T-helper 1 cell treated with Interleukin-12 subunit alpha and Interleukin-12 subunit beta and Interleukin-4 antibody, amounts not matched to agents 30 μg/mL and 1 μg/mL, for 36 hours (primary cell): Measurements from ENCODE around the gene IDUA.
"Not testable (repeated sequence)": the region's sequence is repeated elsewhere in the genome, so short reads cannot be mapped to it uniquely, and the experiment has no call there.

Experiments
- H3K27ac Mint-ChIP-seq: one replicate; pipeline ENCODE4 v1.8.0; 2021; ENCODE audit warnings: mild to moderate bottlenecking, mixed read lengths
- H3K27me3 Mint-ChIP-seq: one replicate; pipeline ENCODE4 v1.8.0; 2021; ENCODE audit warnings: low read depth, mixed read lengths
- H3K36me3 Mint-ChIP-seq: one replicate; pipeline ENCODE4 v1.8.0; 2021; ENCODE audit warnings: low read depth, mixed read lengths
- H3K4me1 Mint-ChIP-seq: one replicate; pipeline ENCODE4 v1.8.0; 2021; ENCODE audit warnings: low read depth, mixed read lengths
- H3K4me3 Mint-ChIP-seq: one replicate; pipeline ENCODE4 v1.8.0; 2021; ENCODE audit warnings: mild to moderate bottlenecking, moderate library complexity, mixed read lengths
- H3K9me3 Mint-ChIP-seq: one replicate; pipeline ENCODE4 v1.8.0; 2021; ENCODE audit warnings: mixed read lengths

IDUA gene

DNA sequence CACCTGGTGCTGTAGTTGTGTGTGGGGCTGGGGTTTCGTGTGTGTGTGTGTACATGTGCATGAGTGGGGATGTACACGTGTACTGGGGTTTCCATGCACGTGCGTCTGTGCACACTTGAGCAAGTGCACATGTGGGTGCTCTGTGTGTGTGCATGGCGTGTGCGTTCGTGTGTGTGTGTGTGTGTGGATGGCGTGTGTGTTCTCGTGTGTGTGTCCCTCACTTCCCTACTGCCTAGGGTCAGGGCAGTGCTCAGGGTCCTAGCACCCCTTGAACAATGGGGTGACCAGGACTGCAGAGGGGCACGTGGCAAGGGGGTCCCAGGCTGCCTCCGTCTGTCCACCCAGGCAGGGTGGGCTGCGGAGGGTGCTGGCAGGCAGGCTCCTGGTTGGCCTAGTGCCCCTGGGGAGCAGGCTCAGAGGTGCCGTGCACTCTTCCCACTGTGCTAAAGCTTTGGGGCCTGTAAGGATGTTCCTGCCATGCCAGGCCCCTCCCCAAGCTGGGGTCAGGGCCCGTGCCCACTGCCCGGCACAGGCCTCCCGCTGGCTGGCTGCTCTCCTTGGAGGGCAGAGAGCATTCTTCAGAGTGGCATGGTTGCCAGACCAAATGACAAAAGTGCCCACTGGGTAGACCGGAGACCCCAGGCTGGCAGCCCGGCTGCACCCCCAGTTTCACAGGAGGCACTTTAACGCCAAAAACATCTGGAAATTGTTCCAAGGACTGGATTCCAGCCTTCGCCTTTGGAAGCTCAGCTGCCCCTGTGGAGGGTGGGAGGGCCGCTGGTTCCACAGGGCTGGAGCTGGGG, 53.7 kb downstream of the IDUA start:
- Mint-ChIP-seq H3K4me1 (no peaks in the 10 kb centered on the region), H3K36me3 (no peaks in the 10 kb centered on the region), H3K9me3 (no peaks in the 10 kb centered on the region), H3K4me3 (no peak overlapping the region), H3K27ac (no peak overlapping the region), H3K27me3 (peaks cover 4% of the 10 kb centered on the region)

DNA sequence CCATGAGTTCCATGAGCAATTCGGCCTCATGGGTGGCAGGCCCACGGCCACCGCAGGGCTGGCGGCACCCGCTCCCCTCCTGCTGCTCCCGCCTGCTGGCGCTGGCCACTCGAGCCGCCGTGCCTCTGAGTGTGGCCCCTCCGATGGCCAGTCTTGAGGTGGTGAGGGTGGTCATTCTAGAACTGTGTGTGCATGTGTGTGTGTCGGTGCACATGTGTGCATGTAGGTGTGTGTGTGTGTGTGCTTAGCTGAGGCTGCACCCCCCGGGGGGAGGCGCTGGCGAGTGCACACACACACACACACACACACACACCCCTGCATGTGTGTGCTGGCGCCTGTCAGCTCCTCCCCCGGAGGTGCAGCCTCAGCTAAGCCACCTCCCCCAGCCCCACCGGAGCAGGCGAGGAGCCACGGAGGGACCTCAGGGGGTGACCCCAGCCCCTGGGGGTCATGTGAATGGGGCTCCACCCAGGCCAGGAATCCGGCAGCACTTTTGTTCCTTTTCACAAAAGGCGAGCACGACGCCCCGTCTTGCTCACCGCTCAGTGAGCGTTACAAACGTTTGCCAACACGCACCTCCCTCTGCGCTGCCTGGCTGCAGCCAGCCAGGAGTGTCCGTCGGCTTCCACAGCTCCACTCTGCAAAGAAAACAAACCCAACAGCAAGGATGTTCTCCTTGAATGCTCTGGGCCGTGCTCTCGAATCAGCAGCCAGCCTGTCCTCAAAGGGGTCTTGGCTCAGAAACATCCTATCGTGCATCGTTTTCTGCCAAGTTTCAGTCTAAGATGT, 54.5 kb downstream of the IDUA start:
- Mint-ChIP-seq H3K27ac (no peak overlapping the region), H3K4me1 (no peaks in the 10 kb centered on the region), H3K36me3 (no peaks in the 10 kb centered on the region), H3K9me3 (no peaks in the 10 kb centered on the region), H3K4me3 (no peak overlapping the region), H3K27me3 (peaks cover 5% of the 10 kb centered on the region)

GRCh38 chr4:1041936-1042330, 55.1 kb downstream of the IDUA start:
- Mint-ChIP-seq H3K27ac (no peak overlapping the region), H3K9me3 (no peaks in the 10 kb centered on the region), H3K4me3 (no peak overlapping the region), H3K27me3 (peaks cover 8% of the 10 kb centered on the region), H3K36me3 (no peaks in the 10 kb centered on the region), H3K4me1 (peaks cover 2% of the 10 kb centered on the region)

GRCh38 chr4:1042352-1043055, 55.7 kb downstream of the IDUA start:
- H3K9me3 Mint-ChIP-seq = no peaks in the 10 kb centered on the region
- no peak overlapping the region for H3K27ac Mint-ChIP-seq
- peaks cover 12% of the 10 kb centered on the region for H3K27me3 Mint-ChIP-seq
- no peaks in the 10 kb centered on the region for H3K36me3 Mint-ChIP-seq
- no peak overlapping the region for H3K4me3 Mint-ChIP-seq
- peaks cover 2% of the 10 kb centered on the region for H3K4me1 Mint-ChIP-seq

GRCh38 chr4:1043162-1043561, 56.3 kb downstream of the IDUA start:
- Mint-ChIP-seq H3K9me3 (no peaks in the 10 kb centered on the region), H3K27ac (no peak overlapping the region), H3K36me3 (no peaks in the 10 kb centered on the region), H3K4me3 (no peak overlapping the region), H3K27me3 (peaks cover 16% of the 10 kb centered on the region), H3K4me1 (peaks cover 2% of the 10 kb centered on the region)

DNA sequence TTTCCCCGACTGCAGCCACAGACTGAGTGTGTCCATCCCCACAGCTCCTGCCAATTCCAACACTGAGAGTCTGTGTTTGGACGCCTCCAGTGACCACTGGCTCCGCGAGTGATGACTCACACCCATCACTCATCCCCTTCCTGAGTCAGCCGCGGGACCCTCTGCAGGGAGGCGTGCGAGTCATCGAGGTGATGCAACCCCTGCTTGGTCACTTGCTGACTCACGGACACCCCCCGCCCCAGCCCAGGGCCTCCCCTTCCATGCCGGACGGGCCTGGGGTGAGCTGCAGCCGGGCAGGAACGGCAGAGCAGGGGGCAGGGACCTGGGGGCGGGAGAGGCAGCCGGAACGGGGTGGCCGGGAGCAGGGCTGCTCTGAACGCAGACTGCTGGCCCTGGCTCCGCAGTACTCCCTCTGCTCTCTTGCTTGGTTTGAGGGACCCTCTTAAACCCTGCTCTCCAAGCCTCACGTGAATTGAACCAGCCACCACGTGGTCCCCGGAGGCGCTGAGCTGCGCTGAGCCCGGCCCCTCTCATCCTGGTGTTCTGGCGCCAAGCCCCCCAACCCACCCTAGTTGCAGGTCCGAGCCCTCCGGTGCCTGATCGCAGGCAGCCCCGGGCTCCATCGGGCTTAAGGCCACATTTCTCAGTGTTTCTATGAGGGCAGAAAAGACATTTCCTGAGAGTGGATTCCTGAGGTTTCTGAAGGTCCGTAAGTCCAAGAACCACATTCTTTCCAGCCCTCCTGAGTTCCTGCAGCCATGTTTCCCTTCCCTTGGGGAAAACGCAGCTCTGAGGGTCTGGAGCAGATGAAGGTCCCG, 57.0 kb downstream of the IDUA start:
- Mint-ChIP-seq H3K4me1 (peaks cover 2% of the 10 kb centered on the region), H3K36me3 (no peaks in the 10 kb centered on the region), H3K27me3 (peaks cover 16% of the 10 kb centered on the region), H3K9me3 (no peaks in the 10 kb centered on the region), H3K4me3 (no peak overlapping the region), H3K27ac (no peak overlapping the region)

DNA sequence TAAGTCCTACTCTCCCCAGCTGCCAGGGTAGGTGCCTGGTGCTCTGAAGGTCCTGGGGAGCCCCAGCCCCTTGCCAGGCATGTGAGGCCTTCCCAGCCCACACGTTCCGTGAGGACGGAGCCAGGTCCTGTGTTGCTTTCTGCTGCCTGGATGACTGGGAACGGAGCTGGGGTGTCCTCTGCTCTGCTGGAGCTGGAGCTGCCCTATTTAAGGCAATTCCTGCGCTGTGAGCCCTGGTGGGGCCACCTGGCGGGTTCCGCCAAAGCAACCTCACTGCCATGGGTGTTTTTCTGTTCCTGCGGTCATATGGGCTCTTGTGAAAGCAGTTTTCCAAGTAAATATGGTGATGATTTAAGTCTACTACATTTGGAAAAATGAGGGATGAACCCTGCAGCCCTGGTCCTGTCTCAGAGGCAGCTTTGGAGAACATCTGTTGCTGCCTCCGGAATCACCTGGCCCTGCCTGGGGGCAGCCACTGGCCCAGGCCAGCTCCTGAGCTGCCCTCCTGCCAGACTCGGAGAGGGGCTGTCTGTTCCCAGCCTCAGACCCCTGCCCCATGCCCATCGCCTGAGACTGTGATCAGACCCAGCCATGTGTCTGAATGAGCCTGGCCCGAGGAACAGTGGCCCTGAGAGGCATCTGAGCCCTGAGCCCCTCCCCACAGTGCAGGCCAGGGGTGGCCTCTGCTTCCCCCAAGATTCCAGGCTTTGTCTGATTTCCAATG, 57.8 kb downstream of the IDUA start:
- Mint-ChIP-seq H3K4me1 (peaks cover 2% of the 10 kb centered on the region), H3K27me3 (peaks cover 16% of the 10 kb centered on the region), H3K9me3 (no peaks in the 10 kb centered on the region)

DNA sequence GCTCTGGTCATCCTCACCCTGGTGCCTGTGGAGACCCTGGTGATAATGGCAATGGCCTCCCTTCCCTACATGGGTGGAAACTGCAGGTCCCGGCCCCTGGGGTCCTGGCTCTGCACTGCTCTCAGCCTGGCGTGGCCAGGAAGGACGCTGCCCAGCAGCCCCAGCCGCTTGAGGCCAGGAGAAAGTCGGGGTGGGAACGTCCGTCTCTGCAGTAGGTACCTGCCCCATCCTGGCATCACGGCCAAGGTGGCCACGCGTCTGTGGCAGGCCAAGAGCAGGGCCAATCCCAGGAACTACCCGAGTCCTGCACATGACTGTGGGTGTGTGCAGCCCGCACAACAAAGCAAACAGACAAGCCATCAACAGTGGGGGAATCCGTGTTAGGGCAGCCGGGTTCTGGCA, 58.4 kb downstream of the IDUA start:
- Mint-ChIP-seq H3K36me3 (no peaks in the 10 kb centered on the region), H3K27me3 (peaks cover 16% of the 10 kb centered on the region), H3K9me3 (no peaks in the 10 kb centered on the region), H3K4me1 (peaks cover 2% of the 10 kb centered on the region), H3K27ac (no peak overlapping the region), H3K4me3 (no peak overlapping the region)

More for the DNA sequence above, 57.8 kb downstream of the IDUA start:
- no peaks in the 10 kb centered on the region for H3K36me3 Mint-ChIP-seq
- H3K4me3 Mint-ChIP-seq = no peak overlapping the region
- no peak overlapping the region for H3K27ac Mint-ChIP-seq

- Mint-ChIP-seq H3K9me3 (no peaks in the 10 kb centered on the region), H3K27ac (no peak overlapping the region), H3K27me3 (peaks cover 16% of the 10 kb centered on the region), H3K4me3 (no peak overlapping the region), H3K4me1 (peaks cover 2% of the 10 kb centered on the region), H3K36me3 (no peaks in the 10 kb centered on the region)
These were observed 58.9 kb downstream of the IDUA start for GRCh38 chr4:1045595-1046201.

GRCh38 chr4:1046581-1047011, 59.8 kb downstream of the IDUA start:
- not testable (repeated sequence) for H3K36me3 Mint-ChIP-seq, H3K27ac Mint-ChIP-seq, H3K4me1 Mint-ChIP-seq, H3K9me3 Mint-ChIP-seq, H3K4me3 Mint-ChIP-seq
- H3K27me3 Mint-ChIP-seq = peaks cover 16% of the 10 kb centered on the region

GRCh38 chr4:1047106-1047975, 60.5 kb downstream of the IDUA start:
- Mint-ChIP-seq H3K36me3 (no peaks in the 10 kb centered on the region), H3K27me3 (peaks cover 16% of the 10 kb centered on the region)

GRCh38 chr4:1047976-1048772, 61.3 kb downstream of the IDUA start:
- Mint-ChIP-seq H3K27me3 (peaks cover 22% of the 10 kb centered on the region), H3K27ac (no peak overlapping the region), H3K9me3 (no peaks in the 10 kb centered on the region), H3K4me3 (no peak overlapping the region), H3K36me3 (no peaks in the 10 kb centered on the region), H3K4me1 (peaks cover 2% of the 10 kb centered on the region)

More at GRCh38 chr4:1047106-1047975, 60.5 kb downstream of the IDUA start:
- Mint-ChIP-seq H3K4me1 (peaks cover 2% of the 10 kb centered on the region), H3K9me3 (no peaks in the 10 kb centered on the region), H3K27ac (no peak overlapping the region), H3K4me3 (no peak overlapping the region)
